HEK293 (cell line): ENCODE data around the gene MMD.

Experiments used
- CTCF ChIA-PET: fragments of 350-600 bp; formaldehyde crosslinking; extraction: SDS; loops from one replicate; lab custom pipeline; 2021; ENCODE audit warnings: antibody characterized with exemption; lab: Yijun Ruan, JAX
- POLR2A ChIA-PET: fragments of 300-600 bp; formaldehyde crosslinking; extraction: SDS; loops from one replicate; lab custom pipeline; 2020; ENCODE audit warnings: antibody characterized with exemption, inconsistent platforms; lab: Yijun Ruan, JAX
- H3K27ac ChIP-seq: fragments of 200-500 bp; sonication (Bioruptor generic); 2 replicates; pipeline ENCODE4 v1.5.1; 2014; ENCODE audit warnings: low read depth, low read length, control low read depth, inconsistent platforms; ENCODE audit errors: extremely low read depth
- H3K36me3 ChIP-seq, 2 experiments: fragments of 200-500 bp in 1 of 2; sonication (Bioruptor generic) in 1 of 2; 1 replicate in 1 of 2; 2 replicates in 1 of 2; pipeline ENCODE4 v1.5.1; 2014 to 2017; ENCODE audit warnings: inconsistent platforms in 2 of 2, low read length in 2 of 2; ENCODE audit not compliant: control insufficient read depth in 2 of 2, insufficient read depth in 1 of 2
- H3K4me1 ChIP-seq: fragments of 200-500 bp; sonication (Bioruptor generic); 2 replicates; pipeline ENCODE4 v1.5.1; 2014; ENCODE audit warnings: mild to moderate bottlenecking, low read length, inconsistent platforms; ENCODE audit not compliant: control insufficient read depth, insufficient read depth
- H3K4me3 ChIP-seq: 2 replicates; pipeline ENCODE4 v1.5.1; 2011; ENCODE audit warnings: low read depth, mild to moderate bottlenecking, control low read depth, low read length, moderate library complexity
- H3K9me3 ChIP-seq: fragments of 200-500 bp; sonication (Bioruptor generic); 2 replicates; pipeline ENCODE4 v1.5.1; 2014; ENCODE audit warnings: low read depth, low read length, inconsistent platforms; ENCODE audit not compliant: control insufficient read depth, insufficient read depth
- BCL6B ChIP-seq: fragments of 450-650 bp; formaldehyde crosslinking; IDR thresholded peaks from 2 replicates; pipeline ENCODE4 v1.5.1; 2017; ENCODE audit warnings: missing biosample characterization, missing genetic modification characterization
- GLI4 ChIP-seq: fragments of 450-650 bp; formaldehyde crosslinking; IDR thresholded peaks from 2 replicates; pipeline ENCODE4 v1.5.1; 2016; ENCODE audit warnings: missing biosample characterization, missing genetic modification characterization
- PRDM6 ChIP-seq: fragments of 450-650 bp; formaldehyde crosslinking; IDR thresholded peaks from 2 replicates; pipeline ENCODE4 v1.5.1; 2017; ENCODE audit warnings: missing biosample characterization, missing genetic modification characterization
- SCRT1 ChIP-seq: fragments of 450-650 bp; formaldehyde crosslinking; IDR thresholded peaks from 2 replicates; pipeline ENCODE4 v1.5.1; 2016; ENCODE audit warnings: missing biosample characterization, missing genetic modification characterization, borderline replicate concordance
- SCRT2 ChIP-seq: fragments of 450-650 bp; formaldehyde crosslinking; IDR thresholded peaks from 2 replicates; pipeline ENCODE4 v1.5.1; 2016; ENCODE audit warnings: missing biosample characterization, missing genetic modification characterization
- SP7 ChIP-seq: fragments of 450-650 bp; formaldehyde crosslinking; IDR thresholded peaks from 2 replicates; pipeline ENCODE4 v1.5.1; 2016; ENCODE audit warnings: missing biosample characterization, missing genetic modification characterization
- TSHZ1 ChIP-seq: fragments of 450-650 bp; formaldehyde crosslinking; IDR thresholded peaks from 2 replicates; pipeline ENCODE4 v1.5.1; 2016; ENCODE audit warnings: missing biosample characterization, missing genetic modification characterization, borderline replicate concordance
- ZNF175 ChIP-seq: fragments of 450-650 bp; formaldehyde crosslinking; IDR thresholded peaks from 2 replicates; pipeline ENCODE4 v1.5.1; 2016; ENCODE audit warnings: missing biosample characterization, missing genetic modification characterization
- ZNF19 ChIP-seq: fragments of 450-650 bp; formaldehyde crosslinking; IDR thresholded peaks from 2 replicates; pipeline ENCODE4; 2016; ENCODE audit warnings: missing biosample characterization, missing genetic modification characterization, low read depth
- ZNF239 ChIP-seq: fragments of 450-650 bp; formaldehyde crosslinking; IDR thresholded peaks from 2 replicates; pipeline ENCODE4 v1.5.1; 2016; ENCODE audit warnings: missing biosample characterization, missing genetic modification characterization
- ZNF561 ChIP-seq: fragments of 450-650 bp; IDR thresholded peaks from 2 replicates; pipeline ENCODE4 v1.5.1; 2018; ENCODE audit warnings: missing biosample characterization, missing genetic modification characterization, borderline replicate concordance
- ZNF704 ChIP-seq: fragments of 450-650 bp; formaldehyde crosslinking; IDR thresholded peaks from 2 replicates; pipeline ENCODE4 v1.5.1; 2016; ENCODE audit warnings: missing biosample characterization, missing genetic modification characterization
- ZNF707 ChIP-seq: fragments of 450-650 bp; formaldehyde crosslinking; IDR thresholded peaks from 2 replicates; pipeline ENCODE4 v1.5.1; 2016; ENCODE audit warnings: missing biosample characterization, missing genetic modification characterization
- ZNF776 ChIP-seq: fragments of 450-650 bp; formaldehyde crosslinking; IDR thresholded peaks from 2 replicates; pipeline ENCODE4 v1.5.0; 2017; ENCODE audit warnings: missing biosample characterization, missing genetic modification characterization, borderline replicate concordance
- ZSCAN23 ChIP-seq: fragments of 450-650 bp; formaldehyde crosslinking; IDR thresholded peaks from 2 replicates; pipeline ENCODE4 v1.5.1; 2016; ENCODE audit warnings: missing biosample characterization, missing genetic modification characterization

The MMD gene

GRCh38 chr17:55394357-55395021 is 27.1 kb downstream of the MMD start (continued):
- TF ChIP-seq TSHZ1 = no peak
- TF ChIP-seq GLI4 (tag by site-specific recombination) = no peak

GRCh38 chr17:55391764-55392467 is 29.7 kb downstream of the MMD start:
- Histone ChIP-seq H3K4me3 (no peak overlapping the region), H3K36me3 (peaks cover 4 to 15% of the 10 kb centered on the region in 2 experiments; a peak in 2 of 3 replicates), H3K4me1 (no peaks in the 10 kb centered on the region)
- CTCF ChIA-PET = interaction anchor here (0.5 to 1.7 kb wide), 2 partner anchors 122 to 370 kb away, joined by 3 to 6 read pairs; no protein-coding TSS in a partner anchor
- POLR2A ChIA-PET = no interaction called here
- TF ChIP-seq ZNF707 (tag by site-specific recombination) (no peak), ZNF19 (no peak), PRDM6 (no peak), ZNF776 (tag by site-specific recombination) (no peak), ZNF561 (tag by site-specific recombination) (no peak)
- TF ChIP-seq, all 188 proteins: peak for 0
- Histone ChIP-seq H3K27ac (no peak overlapping the region), H3K9me3 (no peaks in the 10 kb centered on the region)

- H3K4me3 ChIP-seq = no peak overlapping the region
- no peaks in the 10 kb centered on the region for H3K4me1 ChIP-seq
- no peak overlapping the region for H3K27ac ChIP-seq
- TF ChIP-seq SP7 (tag by site-specific recombination) (no peak), ZNF175 (tag by site-specific recombination) (no peak), ZNF704 (tag by site-specific recombination) (no peak), BCL6B (tag by site-specific recombination) (no peak), ZNF239 (tag by site-specific recombination) (no peak), ZSCAN23 (tag by site-specific recombination) (no peak), SCRT1 (tag by site-specific recombination) (peak; percentile 29; the same call in 1 of the 2 replicates), SCRT2 (tag by site-specific recombination) (peak; percentile 84)
- ChIA-PET CTCF (interaction anchor here (0.5 to 1.7 kb wide), 2 partner anchors 123 to 369 kb away, joined by 3 to 6 read pairs; no protein-coding TSS in a partner anchor), POLR2A (no interaction called here)
- peaks cover under 1 to 15% of the 10 kb centered on the region in 2 experiments; a peak in 1 of 3 replicates for H3K36me3 ChIP-seq
- H3K9me3 ChIP-seq = no peaks in the 10 kb centered on the region
Observed at GRCh38 chr17:55391244-55391757, 30.3 kb downstream of the MMD start.
